Right lobe of liver (tissue), 6 donors: ENCODE data around the gene OR2H1. TPM values are rescaled to one million over a fixed set of nuclear protein-coding genes. Genes with fewer than 3 reads are reported as not detected.
"Not testable (repeated sequence)": the region's sequence is repeated elsewhere in the genome, so short reads cannot be mapped to it uniquely, and the experiment has no call there.

ENCODE experiments used
- ATAC-seq, 4 donors: fragments of 200-7000 bp; cut with Tn5 transposase; one replicate each; pipeline ENCODE4 v1.9.1; 2020; ENCODE audit warnings: mild to moderate bottlenecking in 4 of 4, moderate library complexity in 4 of 4
- DNase-seq, 3 donors: peaks; one replicate each; pipeline ENCODE4 v3.0.0-alpha.2; 2020
- H3K27ac ChIP-seq, 3 donors: fragments of 200-600 bp; one replicate each; pipeline ENCODE4 v1.8.0; 2022
- H3K27me3 ChIP-seq, 2 donors: fragments of 200-600 bp; one replicate each; pipeline ENCODE4 v1.8.0; 2022
- H3K36me3 ChIP-seq, 4 donors: fragments of 200-600 bp; sonication (generic) in 1 of 4; one replicate each; pipeline versions ENCODE4 v1.5.1 to v1.8.0; 2017 to 2022; ENCODE audit warnings: control low read depth in 1 of 4
- H3K4me1 ChIP-seq, 4 donors: fragments of 200-600 bp; sonication (generic) in 1 of 4; one replicate each; pipeline versions ENCODE4 v1.5.1 to v1.8.0; 2017 to 2022; ENCODE audit warnings: control low read depth in 1 of 4
- H3K4me3 ChIP-seq, 3 donors: fragments of 200-600 bp; one replicate each; pipeline ENCODE4 v1.8.0; 2022
- H3K9me3 ChIP-seq, 4 donors: fragments of 200-600 bp; sonication (generic) in 1 of 4; one replicate each; pipeline versions ENCODE4 v1.5.1 to v1.8.0; 2017 to 2022; ENCODE audit warnings: control low read depth in 1 of 4
- CTCF ChIP-seq, 4 donors: fragments of 200-600 bp in 3 of 4; fragments of 450-650 bp in 1 of 4; IDR thresholded peaks; one replicate each; pipeline versions ENCODE4 v1.5.1 to v1.8.0; 2016 to 2022; ENCODE audit warnings: antibody characterized with exemption in 4 of 4, mild to moderate bottlenecking in 2 of 4
- POLR2A ChIP-seq: fragments of 450-650 bp; IDR thresholded peaks from one replicate; pipeline ENCODE4 v1.6.1; 2017; ENCODE audit warnings: antibody characterized with exemption, mild to moderate bottlenecking
- WGBS: methylation state at CpG from one replicate; pipeline ENCODE4 v1.1.6; 2018; ENCODE audit warnings: low coverage, low lambda C conversion rate; ENCODE audit not compliant: insufficient coverage; ENCODE audit errors: missing lambda C conversion rate; 5-methylcytosine and 5-hydroxymethylcytosine counted together
- intact Hi-C, 2 donors: fragments of 100-400 bp; cut with DNase I; formaldehyde crosslinking; loops; one replicate each; pipeline versions ENCODE4 v1.11.2 to v1.14.1; 2022
- total RNA-seq, 6 experiments: library from RNA; depleted of rRNA in 2 of 6; stranded (reverse); fragments of >200 nt in 2 of 6; fragmentation: NEBNext Ultra II Directional in 3 of 6; extraction: Animal tissue kit (Norgen Biotek cat#: 25700) in 3 of 6; gene quantifications; one replicate each; pipeline versions ENCODE4 v1.1.0 to v1.2.4, GENCODE V29; 2016 to 2023
- donor health status: DM: no; HTN: yes; CAD: no.
- donor health status: DM: no; HTN: no; CAD: no.
- donor health status: DM: no; HTN: no; CAD: no.
- donor health status: DM: no; HTN: yes; CAD: no.
- donor health status: DM: no; HTN: yes; CAD: no.

Gene OR2H1
- total RNA-seq, 6 experiments from 2014 or later: not detected

- no peak overlapping the region for H3K27ac ChIP-seq
- no peak for TF ChIP-seq POLR2A
- TF ChIP-seq CTCF (IDR thresholded peaks at IDR 0.05): no peak
- no peak overlapping the region for H3K4me3 ChIP-seq
- H3K36me3 ChIP-seq: no peaks in the 10 kb centered on the region
- H3K27me3 ChIP-seq: no peaks in the 10 kb centered on the region
- H3K4me1 ChIP-seq: no peaks in the 10 kb centered on the region
- no peaks in the 10 kb centered on the region for H3K9me3 ChIP-seq
- DNase-seq (no peak), ATAC-seq (no peak)
- 20% methylated on average over 2 of the region's 2 CpGs for WGBS
- intact Hi-C loops: no loop called here
These were observed 32.4 kb upstream of the OR2H1 start for GRCh38 chr6:29424575-29424974.

GRCh38 chr6:29425075-29425474, 31.9 kb upstream of the OR2H1 start:
- WGBS: 35% methylated on average over 1 of the region's 1 CpG
- H3K36me3 ChIP-seq: no peaks in the 10 kb centered on the region
- no peaks in the 10 kb centered on the region for H3K9me3 ChIP-seq
- intact Hi-C loops: no loop called here
- no peaks in the 10 kb centered on the region for H3K27me3 ChIP-seq
- ATAC-seq (no peak), DNase-seq (no peak)
- TF ChIP-seq CTCF (IDR thresholded peaks at IDR 0.05) (no peak), POLR2A (no peak)
- no peaks in the 10 kb centered on the region for H3K4me1 ChIP-seq
- H3K4me3 ChIP-seq: no peak overlapping the region
- no peak overlapping the region for H3K27ac ChIP-seq

GRCh38 chr6:29426654-29427053, 30.3 kb upstream of the OR2H1 start:
- DNase-seq (no peak), ATAC-seq (peak in 1 of 4 donors; percentile 57)
- intact Hi-C loops: no loop called here
- H3K27ac ChIP-seq: no peak overlapping the region
- no peak for TF ChIP-seq POLR2A
- no peak for TF ChIP-seq CTCF (IDR thresholded peaks at IDR 0.05)
- no peaks in the 10 kb centered on the region for H3K4me1 ChIP-seq
- 85% methylated on average over 2 of the region's 3 CpGs for WGBS
- no peaks in the 10 kb centered on the region for H3K27me3 ChIP-seq
- no peaks in the 10 kb centered on the region for H3K9me3 ChIP-seq
- H3K36me3 ChIP-seq: no peaks in the 10 kb centered on the region
- H3K4me3 ChIP-seq: no peak overlapping the region

GRCh38 chr6:29436730-29437129, 20.2 kb upstream of the OR2H1 start:
- whole genome bisulfite sequencing: 53% methylated on average over 16 of the region's 18 CpGs
- not testable (repeated sequence) for H3K36me3 ChIP-seq

GRCh38 chr6:29439006-29439405, 17.9 kb upstream of the OR2H1 start, which contains the start of gene OR10C1:
Gene OR10C1, plus strand, starts transcription at chr6:29439306. Its CDS starts 710 bp downstream, at chr6:29440016.
- DNase-seq (no peak), ATAC-seq (no peak)
- H3K27me3 ChIP-seq: no peaks in the 10 kb centered on the region
- no peaks in the 10 kb centered on the region for H3K9me3 ChIP-seq
- intact Hi-C loops: no loop called here
- no peak for TF ChIP-seq POLR2A
- no peak for TF ChIP-seq CTCF (IDR thresholded peaks at IDR 0.05)
- H3K4me1 ChIP-seq: no peaks in the 10 kb centered on the region
- no peaks in the 10 kb centered on the region for H3K36me3 ChIP-seq
- H3K4me3 ChIP-seq: no peak within 1 kb of the TSS
- no peak within 1 kb of the TSS for H3K27ac ChIP-seq

More at GRCh38 chr6:29436730-29437129, 20.2 kb upstream of the OR2H1 start:
- H3K4me1 ChIP-seq, intact Hi-C loops, DNase-seq, H3K27ac ChIP-seq, H3K9me3 ChIP-seq, ATAC-seq, H3K4me3 ChIP-seq, H3K27me3 ChIP-seq: not testable (repeated sequence)
